OCI-LY7 (cell line): Measurements from ENCODE around the gene PRKD1. TPM values are rescaled to one million over a fixed set of nuclear protein-coding genes. Genes with fewer than 3 reads are reported as not detected.

Source experiments
- BruUV-seq: library from RNA; stranded (reverse); fragments of 400-500 nt; replicated peaks from 2 replicates; lab custom pipeline; 2021; lab: Mats Ljungman, UMichigan
- CTCF ChIA-PET: fragments of 300-600 bp; sonication (Branson Sonifier 250); formaldehyde crosslinking; loops from one replicate; lab custom pipeline; 2022; ENCODE audit warnings: antibody characterized with exemption; ENCODE audit not compliant: unreplicated experiment; lab: Charles Lee
- POLR2A ChIA-PET: fragments of 300-600 bp; sonication (Branson Sonifier 250); formaldehyde crosslinking; loops from one replicate; lab custom pipeline; 2022; ENCODE audit warnings: antibody characterized with exemption; lab: Charles Lee
- DNase-seq: peaks from one replicate; pipeline ENCODE4 v3.0.0-alpha.2; 2015; ENCODE audit warnings: low spot score
- H2AFZ ChIP-seq: fragments of 200-600 bp; sonication (generic), shearing (Covaris generic); 2 replicates; pipeline ENCODE4 v1.6.1; 2014; ENCODE audit warnings: mild to moderate bottlenecking, antibody characterized with exemption, low read length, moderate library complexity
- H3K27ac ChIP-seq: fragments of 200-600 bp; sonication (generic); 2 replicates; pipeline ENCODE4 v1.5.1; 2014; ENCODE audit warnings: mixed run types, low read depth, mild to moderate bottlenecking, moderate library complexity, low read length, inconsistent platforms; ENCODE audit not compliant: poor library complexity, severe bottlenecking
- H3K36me3 ChIP-seq: fragments of 200-600 bp; sonication (generic); 2 replicates; pipeline ENCODE4 v1.6.1; 2014; ENCODE audit warnings: mild to moderate bottlenecking, antibody characterized with exemption, low read length, moderate library complexity, mixed read lengths; ENCODE audit not compliant: insufficient read depth
- H3K4me1 ChIP-seq: fragments of 200-600 bp; sonication (generic); 2 replicates; pipeline ENCODE4 v1.5.1; 2014; ENCODE audit warnings: mild to moderate bottlenecking, low read length; ENCODE audit not compliant: insufficient read depth, poor library complexity, severe bottlenecking
- H3K4me2 ChIP-seq: fragments of 200-600 bp; sonication (generic); 2 replicates; pipeline ENCODE4 v1.6.1; 2014; ENCODE audit warnings: mild to moderate bottlenecking, low read length
- H3K4me3 ChIP-seq: fragments of 200-600 bp; sonication (generic); 2 replicates; pipeline ENCODE4 v1.5.1; 2014; ENCODE audit warnings: mild to moderate bottlenecking, low read depth, low read length; ENCODE audit not compliant: poor library complexity, severe bottlenecking
- H3K79me2 ChIP-seq: fragments of 200-600 bp; sonication (generic); 2 replicates; pipeline ENCODE4 v1.6.1; 2016; ENCODE audit warnings: low read depth, mild to moderate bottlenecking, low read length, moderate library complexity, mixed read lengths; ENCODE audit not compliant: insufficient read depth
- H3K9me2 ChIP-seq: fragments of 200-600 bp; sonication (generic); 2 replicates; pipeline ENCODE4 v1.6.1; 2016; ENCODE audit warnings: mild to moderate bottlenecking, low read length, mixed read lengths; ENCODE audit not compliant: insufficient read depth
- H3K9me3 ChIP-seq: fragments of 200-600 bp; sonication (generic); 2 replicates; pipeline ENCODE4 v1.6.1; 2014; ENCODE audit warnings: mild to moderate bottlenecking, mixed run types, low read length, mixed read lengths
- H4K20me1 ChIP-seq: fragments of 200-600 bp; sonication (generic); 2 replicates; pipeline ENCODE4 v1.6.1; 2014; ENCODE audit warnings: mild to moderate bottlenecking, antibody characterized with exemption, low read length, moderate library complexity, mixed read lengths; ENCODE audit not compliant: insufficient read depth
- EZH2phosphoT487 ChIP-seq: fragments of 200-600 bp; sonication (generic); IDR thresholded peaks from 2 replicates; pipeline ENCODE4 v1.6.1; 2018; ENCODE audit warnings: low read depth, borderline replicate concordance, mild to moderate bottlenecking, mixed run types, antibody characterized with exemption, low read length, moderate library complexity, mixed read lengths
- intact Hi-C: fragments of 100-400 bp; cut with micrococcal nuclease; formaldehyde crosslinking; loops from one replicate; pipeline ENCODE4 v1.10.0; 2022; ENCODE audit not compliant: unreplicated experiment
- total RNA-seq, 2 experiments: library from RNA; depleted of rRNA in 1 of 2; stranded (reverse); fragments of >200 nt in 1 of 2; shearing (Covaris generic) in 1 of 2; gene quantifications; 2 replicates each; pipeline ENCODE4 v1.2.3, GENCODE V29; 2014 to 2022
- TF ChIP-seq, protein P1 (sequence below): fragments of 200-600 bp; sonication (generic); conservative IDR thresholded peaks from 2 replicates; pipeline ENCODE4 v1.5.1; 2014; ENCODE audit warnings: mild to moderate bottlenecking, antibody characterized with exemption, low read length, moderate library complexity, mixed read lengths

The PRKD1 gene
- total RNA-seq, 2 experiments from 2014 or later = not detected

- H4K20me1 ChIP-seq = no peaks in the 10 kb centered on the region
- no TSS peak for BruUV-seq
- CTCF ChIA-PET = no interaction called here
- no peak for DNase-seq
- H3K9me2 ChIP-seq = no peaks in the 10 kb centered on the region
- H3K27ac ChIP-seq = no peak overlapping the region
- H3K36me3 ChIP-seq = no peaks in the 10 kb centered on the region
- H3K4me2 ChIP-seq = no peak overlapping the region
- no peak overlapping the region for H2AFZ ChIP-seq
- H3K4me3 ChIP-seq = no peak overlapping the region
- H3K4me1 ChIP-seq = no peaks in the 10 kb centered on the region
- H3K79me2 ChIP-seq = no peaks in the 10 kb centered on the region
- intact Hi-C loops = no loop called here
- POLR2A ChIA-PET = no interaction called here
- H3K9me3 ChIP-seq = no peaks in the 10 kb centered on the region
- TF ChIP-seq, protein P1, sequence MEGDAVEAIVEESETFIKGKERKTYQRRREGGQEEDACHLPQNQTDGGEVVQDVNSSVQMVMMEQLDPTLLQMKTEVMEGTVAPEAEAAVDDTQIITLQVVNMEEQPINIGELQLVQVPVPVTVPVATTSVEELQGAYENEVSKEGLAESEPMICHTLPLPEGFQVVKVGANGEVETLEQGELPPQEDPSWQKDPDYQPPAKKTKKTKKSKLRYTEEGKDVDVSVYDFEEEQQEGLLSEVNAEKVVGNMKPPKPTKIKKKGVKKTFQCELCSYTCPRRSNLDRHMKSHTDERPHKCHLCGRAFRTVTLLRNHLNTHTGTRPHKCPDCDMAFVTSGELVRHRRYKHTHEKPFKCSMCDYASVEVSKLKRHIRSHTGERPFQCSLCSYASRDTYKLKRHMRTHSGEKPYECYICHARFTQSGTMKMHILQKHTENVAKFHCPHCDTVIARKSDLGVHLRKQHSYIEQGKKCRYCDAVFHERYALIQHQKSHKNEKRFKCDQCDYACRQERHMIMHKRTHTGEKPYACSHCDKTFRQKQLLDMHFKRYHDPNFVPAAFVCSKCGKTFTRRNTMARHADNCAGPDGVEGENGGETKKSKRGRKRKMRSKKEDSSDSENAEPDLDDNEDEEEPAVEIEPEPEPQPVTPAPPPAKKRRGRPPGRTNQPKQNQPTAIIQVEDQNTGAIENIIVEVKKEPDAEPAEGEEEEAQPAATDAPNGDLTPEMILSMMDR = no peak
- no peak for TF ChIP-seq EZH2phosphoT487
These were observed 178.3 kb downstream of the PRKD1 start for GRCh38 chr14:29749327-29749726.

- H3K36me3 ChIP-seq = no peaks in the 10 kb centered on the region
- no peaks in the 10 kb centered on the region for H4K20me1 ChIP-seq
These were observed 181.8 kb downstream of the PRKD1 start for GRCh38 chr14:29745863-29746262.

DNA sequence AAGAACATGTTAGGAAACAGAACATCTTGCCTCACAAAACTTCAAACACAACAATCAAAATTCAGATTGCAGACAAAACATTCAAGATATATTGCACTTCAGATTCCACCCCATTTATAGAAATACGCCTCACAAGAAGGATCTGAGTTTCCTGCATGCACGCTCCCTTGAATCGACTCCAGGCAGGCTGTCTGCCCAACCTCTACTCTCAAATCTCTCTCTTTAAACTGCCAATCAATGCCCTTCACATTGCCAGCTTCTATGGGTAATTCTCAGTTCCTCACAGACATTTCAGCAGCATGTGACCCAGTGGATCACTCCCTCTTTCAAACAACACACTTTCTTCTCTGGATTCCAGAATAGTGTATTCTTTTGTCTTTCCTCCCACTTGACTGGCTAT lies 184.1 kb downstream of the PRKD1 start:
- Histone ChIP-seq H3K27ac (no peak overlapping the region), H3K4me1 (no peaks in the 10 kb centered on the region), H4K20me1 (no peaks in the 10 kb centered on the region), H3K79me2 (no peaks in the 10 kb centered on the region), H3K9me2 (no peaks in the 10 kb centered on the region), H3K36me3 (no peaks in the 10 kb centered on the region), H3K4me3 (no peak overlapping the region), H2AFZ (no peak overlapping the region), H3K9me3 (no peaks in the 10 kb centered on the region), H3K4me2 (no peak overlapping the region)
- ChIA-PET POLR2A (no interaction called here), CTCF (no interaction called here)
- BruUV-seq = no TSS peak
- DNase-seq = no peak
- TF ChIP-seq EZH2phosphoT487 = no peak
- intact Hi-C loops = no loop called here

More at GRCh38 chr14:29745863-29746262, 181.8 kb downstream of the PRKD1 start:
- Histone ChIP-seq H3K4me3 (no peak overlapping the region), H3K79me2 (no peaks in the 10 kb centered on the region), H3K4me1 (no peaks in the 10 kb centered on the region), H2AFZ (no peak overlapping the region), H3K9me2 (no peaks in the 10 kb centered on the region), H3K4me2 (no peak overlapping the region), H3K9me3 (no peaks in the 10 kb centered on the region), H3K27ac (no peak overlapping the region)
- BruUV-seq = no TSS peak
- no peak for DNase-seq
- ChIA-PET POLR2A (no interaction called here), CTCF (no interaction called here)
- TF ChIP-seq, protein P1 = no peak
- no peak for TF ChIP-seq EZH2phosphoT487
- intact Hi-C loops = no loop called here
